HG02840 (cell line): Measurements from ENCODE around the gene INPP5D.
"Not testable (repeated sequence)": the region's sequence is repeated elsewhere in the genome, so short reads cannot be mapped to it uniquely, and the experiment has no call there.

Experiments
- ATAC-seq: cut with Tn5 transposase; IDR thresholded peaks from one replicate; pipeline ENCODE4 v1.9.1; 2021; ENCODE audit warnings: mild to moderate bottlenecking, moderate library complexity, moderate number of reproducible peaks; ENCODE audit not compliant: unreplicated experiment, low FRiP score

INPP5D gene

GRCh38 chr2:233199870-233200269 is 139.7 kb downstream of the INPP5D start:
- no peak for ATAC-seq

GRCh38 chr2:233200790-233201189 is 140.6 kb downstream of the INPP5D start:
- not testable (repeated sequence) for ATAC-seq

GRCh38 chr2:233201258-233202013 is 141.3 kb downstream of the INPP5D start:
- ATAC-seq: no peak

GRCh38 chr2:233202531-233202944 is 142.4 kb downstream of the INPP5D start:
- ATAC-seq: no peak

GRCh38 chr2:233203060-233203459 is 142.9 kb downstream of the INPP5D start:
- ATAC-seq: no peak

GRCh38 chr2:233204286-233204936 is 144.3 kb downstream of the INPP5D start:
- ATAC-seq: no peak

GRCh38 chr2:233208382-233209116 is 148.4 kb downstream of the INPP5D start:
- no peak for ATAC-seq

- ATAC-seq: no peak
These were observed 149.0 kb downstream of the INPP5D start for GRCh38 chr2:233209117-233209532.

GRCh38 chr2:233209533-233210171 is 149.5 kb downstream of the INPP5D start:
- no peak for ATAC-seq

GRCh38 chr2:233210281-233210680 is 150.1 kb downstream of the INPP5D start:
- no peak for ATAC-seq

- ATAC-seq: no peak
These were observed 150.9 kb downstream of the INPP5D start for GRCh38 chr2:233210843-233211547.

GRCh38 chr2:233211548-233211895 is 151.4 kb downstream of the INPP5D start:
- no peak for ATAC-seq

GRCh38 chr2:233213011-233213410 is 152.9 kb downstream of the INPP5D start:
- no peak for ATAC-seq

GRCh38 chr2:233213975-233214374 is 153.8 kb downstream of the INPP5D start:
- ATAC-seq: no peak

- no peak for ATAC-seq
These were observed 157.8 kb downstream of the INPP5D start for GRCh38 chr2:233217892-233218377.

GRCh38 chr2:233218836-233219235 is 158.7 kb downstream of the INPP5D start:
- no peak for ATAC-seq

- ATAC-seq: no peak
These were observed 159.7 kb downstream of the INPP5D start for GRCh38 chr2:233219848-233220247.

- ATAC-seq: no peak
These were observed 161.4 kb downstream of the INPP5D start for GRCh38 chr2:233221378-233222063.

- ATAC-seq: no peak
These were observed 163.1 kb downstream of the INPP5D start for GRCh38 chr2:233223059-233223894.
